H1 (cell line): ENCODE measurements around the gene ATP11A. TPM values are rescaled to one million over a fixed set of nuclear protein-coding genes. Genes with fewer than 3 reads are reported as not detected.

ENCODE experiments used
- CTCF ChIA-PET: fragments of 300-600 bp; sonication (Branson Sonifier 250); formaldehyde crosslinking; loops from one replicate; lab custom pipeline; 2021; ENCODE audit not compliant: partially characterized antibody; lab: Charles Lee
- POLR2A ChIA-PET: fragments of 300-600 bp; sonication (Branson Sonifier 250); formaldehyde crosslinking; loops from one replicate; lab custom pipeline; 2021; ENCODE audit warnings: inconsistent platforms; ENCODE audit not compliant: partially characterized antibody; lab: Charles Lee
- DNase-seq, 2 experiments: peaks; one replicate each; pipeline versions ENCODE4 v3.0.0 to v3.0.0-alpha.2; 2010 to 2022; ENCODE audit warnings: low spot score in 2 of 2, low read depth in 1 of 2, mixed read lengths in 1 of 2
- FAIRE-seq: peaks from 2 replicates; lab custom pipeline; 2011; peaks lifted over from hg19 to GRCh38; lab: Jason Lieb, UNC
- H2AFZ ChIP-seq: 2 replicates; pipeline ENCODE4 v1.8.1; 2012; ENCODE audit warnings: low read length, inconsistent platforms
- H2AK5ac ChIP-seq: 2 replicates; pipeline ENCODE4 v1.6.1; 2013; ENCODE audit warnings: low read depth, low read length
- H2BK120ac ChIP-seq: replicated peaks from 2 replicates; pipeline ENCODE3; 2013; ENCODE audit warnings: low read depth, low read length, inconsistent platforms
- H2BK12ac ChIP-seq: 2 replicates; pipeline ENCODE4 v1.6.1; 2013; ENCODE audit warnings: low read depth, low read length
- H2BK15ac ChIP-seq: 2 replicates; pipeline ENCODE4 v1.6.1; 2013; ENCODE audit warnings: low read length
- H2BK20ac ChIP-seq: 2 replicates; pipeline ENCODE4 v1.6.1; 2013; ENCODE audit warnings: low read length
- H2BK5ac ChIP-seq: 2 replicates; pipeline ENCODE4 v1.6.1; 2013; ENCODE audit warnings: low read depth, low read length
- H3K14ac ChIP-seq: 2 replicates; pipeline ENCODE4 v1.6.1; 2013; ENCODE audit warnings: inconsistent platforms; ENCODE audit not compliant: insufficient read length
- H3K18ac ChIP-seq: 2 replicates; pipeline ENCODE4 v1.6.1; 2013; ENCODE audit warnings: low read length; ENCODE audit errors: extremely low read depth
- H3K23ac ChIP-seq: 2 replicates; pipeline ENCODE4 v1.6.1; 2013; ENCODE audit warnings: inconsistent platforms; ENCODE audit not compliant: insufficient read length
- H3K23me2 ChIP-seq: 2 replicates; pipeline ENCODE4 v1.6.1; 2013; ENCODE audit warnings: low read depth, low read length
- H3K27ac ChIP-seq: 2 replicates; pipeline ENCODE4 v1.6.1; 2011; ENCODE audit warnings: low read depth, low read length, inconsistent platforms
- H3K27me3 ChIP-seq, 4 experiments: replicated peaks in 1 of 4; 1 replicate in 1 of 4; 2 replicates in 3 of 4; pipeline versions ENCODE4 v1.6.1 to v1.8.1; 2011 to 2013; ENCODE audit warnings: low read length in 3 of 4, mild to moderate bottlenecking in 3 of 4, inconsistent platforms in 2 of 4, mixed read lengths in 2 of 4, moderate library complexity in 1 of 4; ENCODE audit not compliant: control insufficient read depth in 3 of 4, insufficient read depth in 3 of 4; ENCODE audit errors: extremely low read depth in 1 of 4
- H3K36me3 ChIP-seq, 4 experiments: 2 replicates each; pipeline versions ENCODE4 v1.6.1 to v1.8.1; 2011 to 2013; ENCODE audit warnings: mild to moderate bottlenecking in 4 of 4, low read length in 3 of 4, moderate library complexity in 2 of 4, control low read depth in 1 of 4, inconsistent platforms in 1 of 4; ENCODE audit not compliant: insufficient read depth in 4 of 4, control insufficient read depth in 2 of 4
- H3K4ac ChIP-seq: replicated peaks from 2 replicates; pipeline ENCODE3; 2013; ENCODE audit warnings: low read length, low read depth, mixed read lengths, inconsistent platforms; ENCODE audit not compliant: insufficient read length
- H3K4me1 ChIP-seq, 4 experiments: replicated peaks in 1 of 4; 1 replicate in 1 of 4; 2 replicates in 3 of 4; pipeline versions ENCODE4 v1.6.1 to v1.8.1; 2011 to 2013; ENCODE audit warnings: low read length in 3 of 4, inconsistent platforms in 2 of 4, mixed read lengths in 1 of 4; ENCODE audit not compliant: insufficient read depth in 4 of 4, control insufficient read depth in 3 of 4
- H3K4me2 ChIP-seq, 2 experiments: 2 replicates each; pipeline versions ENCODE4 v1.6.1 to v1.8.1; 2011 to 2013; ENCODE audit warnings: low read depth in 2 of 2, low read length in 2 of 2, control low read depth in 1 of 2, inconsistent platforms in 1 of 2, mild to moderate bottlenecking in 1 of 2; ENCODE audit not compliant: insufficient read depth in 1 of 2
- H3K4me3 ChIP-seq, 4 experiments: fragments of 200-600, 300-600 bp in 1 of 4; sonication (generic), shearing (Covaris generic), sonication (Bioruptor Twin) in 1 of 4; 2 replicates each; pipeline versions ENCODE4 v1.5.1 to v1.8.1; 2011 to 2016; ENCODE audit warnings: low read length in 4 of 4, low read depth in 3 of 4, control low read depth in 2 of 4, inconsistent platforms in 2 of 4, mild to moderate bottlenecking in 2 of 4, mixed read lengths in 1 of 4, moderate library complexity in 1 of 4; ENCODE audit not compliant: insufficient read depth in 2 of 4; ENCODE audit errors: extremely low read depth in 1 of 4
- H3K56ac ChIP-seq: replicated peaks from 2 replicates; pipeline ENCODE3; 2013; ENCODE audit warnings: low read depth, mild to moderate bottlenecking, mixed read lengths, low read length, inconsistent platforms; ENCODE audit not compliant: insufficient read length
- H3K79me1 ChIP-seq: 2 replicates; pipeline ENCODE4 v1.6.1; 2013; ENCODE audit warnings: low read depth, low read length, control low read depth
- H3K79me2 ChIP-seq, 2 experiments: 2 replicates each; pipeline versions ENCODE4 v1.6.1 to v1.8.1; 2012 to 2013; ENCODE audit warnings: low read length in 2 of 2, mild to moderate bottlenecking in 2 of 2, inconsistent platforms in 1 of 2; ENCODE audit not compliant: insufficient read depth in 2 of 2, control insufficient read depth in 1 of 2
- H3K9ac ChIP-seq, 4 experiments: replicated peaks in 1 of 4; 1 replicate in 1 of 4; 2 replicates in 3 of 4; pipeline versions ENCODE4 v1.6.1 to v1.8.1; 2011 to 2013; ENCODE audit warnings: low read depth in 3 of 4, low read length in 3 of 4, control low read depth in 2 of 4, mild to moderate bottlenecking in 2 of 4, moderate library complexity in 2 of 4, inconsistent platforms in 1 of 4; ENCODE audit errors: extremely low read depth in 1 of 4
- H3K9me3 ChIP-seq, 2 experiments: 2 replicates each; pipeline versions ENCODE4 v1.6.1 to v1.8.1; 2012 to 2013; ENCODE audit warnings: mild to moderate bottlenecking in 2 of 2, moderate library complexity in 2 of 2, control low read depth in 1 of 2, inconsistent platforms in 1 of 2, low read depth in 1 of 2, low read length in 1 of 2, mixed read lengths in 1 of 2; ENCODE audit not compliant: insufficient read depth in 2 of 2
- H4K20me1 ChIP-seq, 2 experiments: replicated peaks in 1 of 2; 2 replicates each; pipeline versions ENCODE3 to v1.8.1; 2011 to 2013; ENCODE audit warnings: inconsistent platforms in 2 of 2, low read length in 2 of 2, mild to moderate bottlenecking in 1 of 2; ENCODE audit not compliant: insufficient read depth in 2 of 2, control insufficient read depth in 1 of 2
- H4K5ac ChIP-seq: 2 replicates; pipeline ENCODE4 v1.6.1; 2013; ENCODE audit warnings: low read length, low read depth, mixed read lengths, inconsistent platforms; ENCODE audit not compliant: insufficient read length
- H4K8ac ChIP-seq: 2 replicates; pipeline ENCODE4 v1.8.0; 2013; ENCODE audit warnings: mild to moderate bottlenecking, moderate library complexity, low read length, inconsistent platforms; ENCODE audit not compliant: insufficient read depth; ENCODE audit errors: extremely low read depth
- H4K91ac ChIP-seq: replicated peaks from 2 replicates; pipeline ENCODE3; 2013; ENCODE audit warnings: low read length, mixed read lengths, inconsistent platforms; ENCODE audit not compliant: insufficient read length
- BACH1 ChIP-seq: IDR thresholded peaks from 2 replicates; pipeline ENCODE4 v1.6.1; 2012; ENCODE audit warnings: low read length, improper control_type of control experiment
- CREB1 ChIP-seq: IDR thresholded peaks from 2 replicates; pipeline ENCODE4 v1.6.1; 2012; ENCODE audit warnings: inconsistent platforms
- EP300 ChIP-seq, 2 experiments: IDR thresholded peaks; 1 replicate in 1 of 2; 2 replicates in 1 of 2; pipeline ENCODE4 v1.6.1; 2011 to 2012; ENCODE audit warnings: low read depth in 2 of 2, low read length in 2 of 2, mild to moderate bottlenecking in 2 of 2, borderline replicate concordance in 1 of 2, inconsistent platforms in 1 of 2, moderate library complexity in 1 of 2
- MAX ChIP-seq: IDR thresholded peaks from 2 replicates; pipeline ENCODE4 v1.6.1; 2012; ENCODE audit warnings: inconsistent platforms
- RXRA ChIP-seq: IDR thresholded peaks from 2 replicates; pipeline ENCODE4 v1.6.1; 2011; ENCODE audit warnings: low read depth, mild to moderate bottlenecking, low read length, moderate library complexity; ENCODE audit not compliant: insufficient read depth
- SAP30 ChIP-seq: fragments of 300-600 bp; sonication (generic); IDR thresholded peaks from 2 replicates; pipeline ENCODE4 v1.7.1; 2012; ENCODE audit warnings: low read length, moderate library complexity, mild to moderate bottlenecking, inconsistent platforms; ENCODE audit not compliant: insufficient read depth, insufficient replicate concordance
- SP2 ChIP-seq: IDR thresholded peaks from 2 replicates; pipeline ENCODE4 v1.6.1; 2012; ENCODE audit warnings: mild to moderate bottlenecking, low read length, inconsistent platforms
- TEAD4 ChIP-seq: IDR thresholded peaks from 2 replicates; pipeline ENCODE4 v1.6.1; 2012; ENCODE audit warnings: low read depth, low read length, inconsistent platforms, mixed read lengths
- WGBS, 2 experiments: shearing (Covaris generic) in 1 of 2; methylation state at CpG; one replicate each; pipeline versions ENCODE4 v1.1.6 to v1.1.7; 2013 to 2015; ENCODE audit warnings: low lambda C conversion rate in 2 of 2, mixed read lengths in 2 of 2, inconsistent platforms in 1 of 2, low coverage in 1 of 2, missing lambda C conversion rate in 1 of 2; ENCODE audit not compliant: insufficient replicate concordance in 2 of 2, insufficient coverage in 1 of 2, insufficient read length in 1 of 2; ENCODE audit errors: extremely low coverage in 1 of 2, missing lambda C conversion rate in 1 of 2; 5-methylcytosine and 5-hydroxymethylcytosine counted together
- polyA plus RNA-seq, 7 experiments: library from polyadenylated mRNA; depleted of rRNA in 3 of 7; stranded (reverse) in 5 of 7; unstranded in 2 of 7; fragments of >200 nt in 5 of 7; fragments of 200-250 nt in 2 of 7; gene quantifications; 1 replicate in 5 of 7; 2 replicates in 1 of 7; 4 replicates in 1 of 7; pipeline versions ENCODE4 v1.2.1 to v1.2.3, GENCODE V29; 2011 to 2013; ENCODE audit warnings: missing spikeins in 2 of 7, mixed read lengths in 2 of 7
- total RNA-seq: library from RNA; stranded (reverse); fragmentation: NEBNext Ultra II Directional; extraction: Animal tissue kit (Norgen Biotek cat#: 25700); gene quantifications from 2 replicates; pipeline ENCODE4 v1.2.1, GENCODE V29; 2021

ATP11A gene
- total and polyA plus RNA-seq, 2 of the 8 experiments (the other 6 are each of a cell fraction or from before 2014, with no cell fraction given) = 28.8 to 72.9 TPM

GRCh38 chr13:112911285-112911701 lies 221.5 kb downstream of the ATP11A start:
- Histone ChIP-seq H2AFZ (no peak overlapping the region), H3K79me1 (peaks cover 3% of the 10 kb centered on the region), H2BK120ac (no peak overlapping the region), H3K27me3 (no peaks in the 10 kb centered on the region), H3K4me2 (no peak overlapping the region), H3K9me3 (no peaks in the 10 kb centered on the region), H3K36me3 (no peaks in the 10 kb centered on the region), H3K14ac (no peak overlapping the region), H3K4me1 (peaks cover 6 to 17% (median 8%) of the 10 kb centered on the region in 4 experiments; a peak in 6 of 7 replicates), H2BK12ac (no peak overlapping the region), H4K5ac (no peak overlapping the region), H3K18ac (no peak overlapping the region), H3K9ac (no peak overlapping the region), H3K23ac (no peak overlapping the region), H3K79me2 (peaks cover 0 to 21% of the 10 kb centered on the region in 2 experiments; a peak in 2 of 4 replicates), H2AK5ac (no peak overlapping the region), H4K8ac (peak overlapping the region; percentile 62; the same call in 1 of the 2 replicates), H2BK5ac (no peak overlapping the region), H3K23me2 (peaks cover 6% of the 10 kb centered on the region; the same call in 1 of the 2 replicates), H3K4me3 (no peak overlapping the region), H3K4ac (no peak overlapping the region), H2BK20ac (no peak overlapping the region), H4K20me1 (peaks cover 0 to 10% of the 10 kb centered on the region in 2 experiments), H3K27ac (no peak overlapping the region), H3K56ac (no peak overlapping the region), H2BK15ac (no peak overlapping the region), H4K91ac (no peak overlapping the region)
- TF ChIP-seq EP300 (IDR thresholded peaks at IDR 0.05; ENCODE audit: borderline replicate concordance in 1 of 2, low read depth in 2 of 2, low read length in 2 of 2) = no peak
- no peak for TF ChIP-seq RXRA
- no peak for TF ChIP-seq CREB1
- no peak for TF ChIP-seq SP2
- TF ChIP-seq MAX = no peak
- no peak for TF ChIP-seq SAP30
- TF ChIP-seq TEAD4 = no peak
- no peak for TF ChIP-seq BACH1
- ChIA-PET CTCF (interaction anchor here (1.4 kb wide), 1 partner anchor 21 kb away, joined by 5 read pairs; no protein-coding TSS in a partner anchor), POLR2A (interaction anchor here (0.7 to 1.3 kb wide), 2 partner anchors 10 to 14 kb away, joined by 3 read pairs; no protein-coding TSS in a partner anchor)
- FAIRE-seq (no peak), DNase-seq (no peak)
- 95% methylated on average over 23 of the region's 24 CpGs; no CpG with 5 or more reads in 1 of the 2 experiments for WGBS, 2 experiments
